Femur (tissue), 1 donor: ENCODE results near the gene VEGFB.

Experiments used
- DNase-seq: peaks from one replicate; pipeline ENCODE4 v3.0.0-alpha.2; 2017

Gene VEGFB

GRCh38 chr11:64211181-64211872 is 23.1 kb upstream of the VEGFB start:
- DNase-seq, result no peak

- DNase-seq, result no peak
Measured at GRCh38 chr11:64216879-64217278, 17.5 kb upstream of the VEGFB start.

GRCh38 chr11:64218628-64219353 is 15.6 kb upstream of the VEGFB start:
- no peak for DNase-seq

GRCh38 chr11:64219354-64219684 is 15.1 kb upstream of the VEGFB start:
- peak; percentile 29 for DNase-seq

GRCh38 chr11:64219755-64220154 is 14.6 kb upstream of the VEGFB start:
- DNase-seq, result no peak

- DNase-seq, result no peak
Measured at GRCh38 chr11:64220271-64220670, 14.1 kb upstream of the VEGFB start.

- peak; percentile 37 for DNase-seq
Measured at GRCh38 chr11:64220798-64221197, 13.6 kb upstream of the VEGFB start.

- no peak for DNase-seq
Measured at GRCh38 chr11:64222651-64223000, 11.8 kb upstream of the VEGFB start.

GRCh38 chr11:64223001-64223651 is 11.3 kb upstream of the VEGFB start:
- peak; percentile 46 for DNase-seq

- DNase-seq, result no peak
Measured at GRCh38 chr11:64224151-64224890, 10.1 kb upstream of the VEGFB start.

GRCh38 chr11:64224891-64225607 is 9.3 kb upstream of the VEGFB start:
- peak; percentile 24 for DNase-seq

GRCh38 chr11:64225608-64226506 is 8.5 kb upstream of the VEGFB start, which contains the start of the genes NUDT22 and TRPT1:
TSS of gene NUDT22 (plus strand) at chr11:64226274. CDS start at chr11:64226653, 379 bp downstream.
TSS of gene TRPT1 (minus strand) at chr11:64226186. CDS start at chr11:64225860, 326 bp downstream.
- DNase-seq, result peak; percentile 95

GRCh38 chr11:64226507-64227051 is 7.8 kb upstream of the VEGFB start:
- peak; percentile 70 for DNase-seq

- peak; percentile 20 for DNase-seq
Measured at GRCh38 chr11:64227405-64227956, 6.9 kb upstream of the VEGFB start.

- peak; percentile 19 for DNase-seq
Measured at GRCh38 chr11:64229090-64229743, 5.2 kb upstream of the VEGFB start.

GRCh38 chr11:64229744-64230170 is 4.6 kb upstream of the VEGFB start:
- DNase-seq, result no peak

GRCh38 chr11:64230171-64230984 is 4.0 kb upstream of the VEGFB start, which contains the start of gene DNAJC4:
TSS of gene DNAJC4 (plus strand) at chr11:64230548. CDS start at chr11:64230855, 307 bp downstream.
- peak; percentile 95 for DNase-seq

- DNase-seq, result no peak
Measured at GRCh38 chr11:64230985-64231365, 3.4 kb upstream of the VEGFB start.

- no peak for DNase-seq
Measured at GRCh38 chr11:64231546-64231945, 2.8 kb upstream of the VEGFB start.
